ENCODE measurements around the gene ITK.

- TF ChIP-seq HDAC2 (IDR thresholded peaks at IDR 0.05) (no peak), EHMT2 (IDR thresholded peaks at IDR 0.05; ENCODE audit: low read depth) (no peak), KDM1A (IDR thresholded peaks at IDR 0.05; ENCODE audit: low read depth) (no peak), SMC3 (IDR thresholded peaks at IDR 0.05) (no peak), CEBPB (IDR thresholded peaks at IDR 0.05) (no peak), ELK1 (IDR thresholded peaks at IDR 0.05; ENCODE audit: low read depth, low read length) (no peak), POLR2A (IDR thresholded peaks at IDR 0.05; ENCODE audit: low read length) (no peak), NR3C1 (IDR thresholded peaks at IDR 0.05) (no peak), CBX8 (IDR thresholded peaks at IDR 0.05) (no peak)
- TF ChIP-seq, protein P1, sequence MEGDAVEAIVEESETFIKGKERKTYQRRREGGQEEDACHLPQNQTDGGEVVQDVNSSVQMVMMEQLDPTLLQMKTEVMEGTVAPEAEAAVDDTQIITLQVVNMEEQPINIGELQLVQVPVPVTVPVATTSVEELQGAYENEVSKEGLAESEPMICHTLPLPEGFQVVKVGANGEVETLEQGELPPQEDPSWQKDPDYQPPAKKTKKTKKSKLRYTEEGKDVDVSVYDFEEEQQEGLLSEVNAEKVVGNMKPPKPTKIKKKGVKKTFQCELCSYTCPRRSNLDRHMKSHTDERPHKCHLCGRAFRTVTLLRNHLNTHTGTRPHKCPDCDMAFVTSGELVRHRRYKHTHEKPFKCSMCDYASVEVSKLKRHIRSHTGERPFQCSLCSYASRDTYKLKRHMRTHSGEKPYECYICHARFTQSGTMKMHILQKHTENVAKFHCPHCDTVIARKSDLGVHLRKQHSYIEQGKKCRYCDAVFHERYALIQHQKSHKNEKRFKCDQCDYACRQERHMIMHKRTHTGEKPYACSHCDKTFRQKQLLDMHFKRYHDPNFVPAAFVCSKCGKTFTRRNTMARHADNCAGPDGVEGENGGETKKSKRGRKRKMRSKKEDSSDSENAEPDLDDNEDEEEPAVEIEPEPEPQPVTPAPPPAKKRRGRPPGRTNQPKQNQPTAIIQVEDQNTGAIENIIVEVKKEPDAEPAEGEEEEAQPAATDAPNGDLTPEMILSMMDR (IDR thresholded peaks at IDR 0.05): no peak
- TF ChIP-seq, protein P2, sequence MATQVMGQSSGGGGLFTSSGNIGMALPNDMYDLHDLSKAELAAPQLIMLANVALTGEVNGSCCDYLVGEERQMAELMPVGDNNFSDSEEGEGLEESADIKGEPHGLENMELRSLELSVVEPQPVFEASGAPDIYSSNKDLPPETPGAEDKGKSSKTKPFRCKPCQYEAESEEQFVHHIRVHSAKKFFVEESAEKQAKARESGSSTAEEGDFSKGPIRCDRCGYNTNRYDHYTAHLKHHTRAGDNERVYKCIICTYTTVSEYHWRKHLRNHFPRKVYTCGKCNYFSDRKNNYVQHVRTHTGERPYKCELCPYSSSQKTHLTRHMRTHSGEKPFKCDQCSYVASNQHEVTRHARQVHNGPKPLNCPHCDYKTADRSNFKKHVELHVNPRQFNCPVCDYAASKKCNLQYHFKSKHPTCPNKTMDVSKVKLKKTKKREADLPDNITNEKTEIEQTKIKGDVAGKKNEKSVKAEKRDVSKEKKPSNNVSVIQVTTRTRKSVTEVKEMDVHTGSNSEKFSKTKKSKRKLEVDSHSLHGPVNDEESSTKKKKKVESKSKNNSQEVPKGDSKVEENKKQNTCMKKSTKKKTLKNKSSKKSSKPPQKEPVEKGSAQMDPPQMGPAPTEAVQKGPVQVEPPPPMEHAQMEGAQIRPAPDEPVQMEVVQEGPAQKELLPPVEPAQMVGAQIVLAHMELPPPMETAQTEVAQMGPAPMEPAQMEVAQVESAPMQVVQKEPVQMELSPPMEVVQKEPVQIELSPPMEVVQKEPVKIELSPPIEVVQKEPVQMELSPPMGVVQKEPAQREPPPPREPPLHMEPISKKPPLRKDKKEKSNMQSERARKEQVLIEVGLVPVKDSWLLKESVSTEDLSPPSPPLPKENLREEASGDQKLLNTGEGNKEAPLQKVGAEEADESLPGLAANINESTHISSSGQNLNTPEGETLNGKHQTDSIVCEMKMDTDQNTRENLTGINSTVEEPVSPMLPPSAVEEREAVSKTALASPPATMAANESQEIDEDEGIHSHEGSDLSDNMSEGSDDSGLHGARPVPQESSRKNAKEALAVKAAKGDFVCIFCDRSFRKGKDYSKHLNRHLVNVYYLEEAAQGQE (IDR thresholded peaks at IDR 0.05): no peak
These were observed 35.0 kb downstream of the ITK start for GRCh38 chr5:157215514-157216167.

Data from A549 (cell line).